SK-N-SH treated with all-trans-retinoic acid at 6 μM for 48 hours (cell line): ENCODE data around the gene CCM2L.

ENCODE experiments used
- ATAC-seq: fragments of 200-7000 bp; cut with Tn5 transposase; 3 replicates; pipeline ENCODE4 v1.9.1; 2020; ENCODE audit warnings: mild to moderate bottlenecking, moderate library complexity
- ARNTL ChIP-seq: fragments of 450-650 bp; formaldehyde crosslinking; IDR thresholded peaks from 2 replicates; pipeline ENCODE4 v1.5.0; 2020; ENCODE audit warnings: low read depth, mild to moderate bottlenecking, moderate library complexity, borderline replicate concordance
- BACH2 ChIP-seq: fragments of 250-450 bp; sonication (Bioruptor Pico); IDR thresholded peaks from 2 replicates; pipeline ENCODE4 v1.9.0; 2021; ENCODE audit warnings: mild to moderate bottlenecking, borderline replicate concordance
- CSDC2 ChIP-seq: fragments of 250-450 bp; sonication (Bioruptor Pico); IDR thresholded peaks from 2 replicates; pipeline ENCODE4 v1.5.0; 2020; ENCODE audit warnings: mild to moderate bottlenecking, moderate library complexity
- CSRNP3 ChIP-seq: fragments of 250-450 bp; sonication (Bioruptor Pico); IDR thresholded peaks from 2 replicates; pipeline ENCODE4 v1.5.1; 2021; ENCODE audit warnings: mild to moderate bottlenecking, moderate library complexity
- GLIS3 ChIP-seq: fragments of 250-450 bp; sonication (Bioruptor Pico); IDR thresholded peaks from 2 replicates; pipeline ENCODE4 v1.5.0; 2020; ENCODE audit warnings: mild to moderate bottlenecking, moderate library complexity
- OSR1 ChIP-seq: fragments of 250-450 bp; sonication (Bioruptor Pico); IDR thresholded peaks from 2 replicates; pipeline ENCODE4 v1.8.0; 2022; ENCODE audit warnings: moderate library complexity, mild to moderate bottlenecking, inconsistent platforms
- PATZ1 ChIP-seq: fragments of 250-450 bp; sonication (Bioruptor Pico); IDR thresholded peaks from 2 replicates; pipeline ENCODE4 v1.8.0; 2020; ENCODE audit warnings: mild to moderate bottlenecking, moderate library complexity, borderline replicate concordance
- POU6F1 ChIP-seq: fragments of 250-450 bp; sonication (Bioruptor Pico); IDR thresholded peaks from 2 replicates; pipeline ENCODE4 v1.8.0; 2021; ENCODE audit warnings: low read depth, mild to moderate bottlenecking, moderate library complexity, borderline replicate concordance
- PPARA ChIP-seq: fragments of 250-450 bp; sonication (Bioruptor Pico); IDR thresholded peaks from 2 replicates; pipeline ENCODE4 v1.5.0; 2020; ENCODE audit warnings: mild to moderate bottlenecking, borderline replicate concordance
- RARB ChIP-seq: fragments of 250-450 bp; sonication (Bioruptor Pico); IDR thresholded peaks from 2 replicates; pipeline ENCODE4 v1.8.0; 2021; ENCODE audit warnings: mild to moderate bottlenecking, moderate library complexity
- SNAI2 ChIP-seq: fragments of 250-450 bp; sonication (Bioruptor Pico); IDR thresholded peaks from 2 replicates; pipeline ENCODE4 v1.5.0; 2020; ENCODE audit warnings: mild to moderate bottlenecking, moderate library complexity
- TOX ChIP-seq: fragments of 250-450 bp; sonication (Bioruptor Pico); IDR thresholded peaks from 2 replicates; pipeline ENCODE4 v1.8.0; 2021; ENCODE audit warnings: mild to moderate bottlenecking, moderate library complexity, borderline replicate concordance
- ZC3H10 ChIP-seq: fragments of 250-450 bp; sonication (Bioruptor Pico); IDR thresholded peaks from 2 replicates; pipeline ENCODE4 v1.5.1; 2021; ENCODE audit warnings: mild to moderate bottlenecking, moderate library complexity
- ZFP3 ChIP-seq: fragments of 250-450 bp; sonication (Bioruptor Pico); IDR thresholded peaks from 2 replicates; pipeline ENCODE4 v1.5.0; 2020; ENCODE audit warnings: mild to moderate bottlenecking, moderate library complexity
- ZFP30 ChIP-seq: fragments of 450-650 bp; formaldehyde crosslinking; IDR thresholded peaks from 2 replicates; pipeline ENCODE4 v1.5.0; 2022; ENCODE audit warnings: mild to moderate bottlenecking, moderate library complexity
- ZNF565 ChIP-seq: fragments of 450-650 bp; formaldehyde crosslinking; conservative IDR thresholded peaks from 2 replicates; pipeline ENCODE4 v1.5.0; 2020; ENCODE audit warnings: low read depth, mild to moderate bottlenecking, moderate library complexity
- ZNF70 ChIP-seq: fragments of 450-650 bp; formaldehyde crosslinking; IDR thresholded peaks from 2 replicates; pipeline ENCODE4 v1.5.0; 2020; ENCODE audit warnings: mild to moderate bottlenecking, moderate library complexity
- ZNF8 ChIP-seq: fragments of 450-650 bp; formaldehyde crosslinking; IDR thresholded peaks from 2 replicates; pipeline ENCODE4 v1.5.0; 2020; ENCODE audit warnings: mild to moderate bottlenecking, moderate library complexity

Gene CCM2L

GRCh38 chr20:31981784-31982183 is 28.5 kb upstream of the CCM2L start:
- TF ChIP-seq ZNF565 (no peak), TOX (CRISPR knock-in tag) (no peak), RARB (CRISPR knock-in tag) (no peak), ZC3H10 (CRISPR knock-in tag) (no peak), ZFP3 (CRISPR knock-in tag) (peak; percentile 77; the same call in 1 of the 2 replicates)
- TF ChIP-seq, all 23 proteins: peak for 1
- no peak for ATAC-seq

- TF ChIP-seq OSR1 (CRISPR knock-in tag) (no peak), SNAI2 (CRISPR knock-in tag) (no peak), ARNTL (no peak), CSRNP3 (no peak), RARB (CRISPR knock-in tag) (no peak), ZNF70 (CRISPR knock-in tag) (no peak), CSDC2 (CRISPR knock-in tag) (no peak), ZFP30 (CRISPR knock-in tag) (no peak), BACH2 (CRISPR knock-in tag) (no peak), ZC3H10 (CRISPR knock-in tag) (no peak), TOX (CRISPR knock-in tag) (no peak), PATZ1 (CRISPR knock-in tag) (no peak), ZNF8 (no peak), POU6F1 (CRISPR knock-in tag) (no peak)
- ATAC-seq: no peak; the same call in 2 of the 3 replicates
Measured at GRCh38 chr20:31984981-31985471, 25.2 kb upstream of the CCM2L start.

GRCh38 chr20:31987744-31988143 is 22.5 kb upstream of the CCM2L start:
- no peak for ATAC-seq
- no peak for TF ChIP-seq POU6F1 (CRISPR knock-in tag)
- TF ChIP-seq ZFP30 (CRISPR knock-in tag): no peak
- no peak for TF ChIP-seq SNAI2 (CRISPR knock-in tag)
- no peak for TF ChIP-seq ZC3H10 (CRISPR knock-in tag)
- TF ChIP-seq PATZ1 (CRISPR knock-in tag): no peak
- TF ChIP-seq ZFP3 (CRISPR knock-in tag): no peak
- TF ChIP-seq ZNF565: no peak
- no peak for TF ChIP-seq TOX (CRISPR knock-in tag)
- TF ChIP-seq ZNF70 (CRISPR knock-in tag): no peak
- TF ChIP-seq PPARA (CRISPR knock-in tag): no peak
- no peak for TF ChIP-seq OSR1 (CRISPR knock-in tag)
- TF ChIP-seq ZNF8: no peak
- no peak for TF ChIP-seq GLIS3 (CRISPR knock-in tag)

GRCh38 chr20:31988430-31989015 is 21.7 kb upstream of the CCM2L start:
- ATAC-seq: no peak
- TF ChIP-seq ZNF70 (CRISPR knock-in tag): no peak
- no peak for TF ChIP-seq PATZ1 (CRISPR knock-in tag)
- TF ChIP-seq OSR1 (CRISPR knock-in tag): no peak
- TF ChIP-seq BACH2 (CRISPR knock-in tag): no peak
